Heart left ventricle (tissue), 16 donors: ENCODE measurements around the gene HOXD8. TPM values are rescaled to one million over a fixed set of nuclear protein-coding genes. Genes with fewer than 3 reads are reported as not detected.
A peak's percentile ranks its signal among the peaks of the same experiment; 100 is the strongest.

Experiments used
- ATAC-seq, 4 donors: fragments of 200-7000 bp; cut with Tn5 transposase; one replicate each; pipeline ENCODE4 v1.9.1; 2020 to 2022; ENCODE audit warnings: moderate library complexity in 4 of 4, mild to moderate bottlenecking in 3 of 4, moderate number of reproducible peaks in 1 of 4
- DNase-seq, 5 donors: peaks; one replicate each; pipeline ENCODE4 v3.0.0-alpha.2; 2020
- H3K27ac ChIP-seq, 12 donors: fragments of 200-600 bp; sonication (generic) in 4 of 12; one replicate each; pipeline versions ENCODE4 v1.5.0 to v1.8.0; 2016 to 2022; ENCODE audit warnings: mild to moderate bottlenecking in 2 of 12
- H3K27me3 ChIP-seq, 9 donors: fragments of 200-600 bp; sonication (generic) in 2 of 9; one replicate each; pipeline versions ENCODE4 v1.5.1 to v1.8.0; 2016 to 2022; ENCODE audit warnings: mild to moderate bottlenecking in 3 of 9
- H3K36me3 ChIP-seq, 9 donors: fragments of 200-600 bp; sonication (generic) in 2 of 9; one replicate each; pipeline versions ENCODE4 v1.5.0 to v1.8.0; 2018 to 2022; ENCODE audit warnings: mild to moderate bottlenecking in 2 of 9
- H3K4me1 ChIP-seq, 12 donors: fragments of 200-600 bp; sonication (generic) in 4 of 12; one replicate each; pipeline versions ENCODE4 v1.5.0 to v1.8.0; 2016 to 2022; ENCODE audit warnings: mild to moderate bottlenecking in 3 of 12
- H3K4me3 ChIP-seq, 12 donors: fragments of 200-600 bp; sonication (generic) in 4 of 12; one replicate each; pipeline versions ENCODE4 v1.5.0 to v1.8.0; 2017 to 2022; ENCODE audit warnings: mild to moderate bottlenecking in 9 of 12, moderate library complexity in 4 of 12
- H3K9me3 ChIP-seq, 12 donors: fragments of 200-600 bp; sonication (generic) in 4 of 12; one replicate each; pipeline versions ENCODE4 v1.5.0 to v1.8.0; 2016 to 2022; ENCODE audit warnings: mild to moderate bottlenecking in 1 of 12
- POLR2A ChIP-seq, 2 donors: fragments of 450-650 bp; IDR thresholded peaks; one replicate each; pipeline ENCODE4 v1.6.1; 2017; ENCODE audit warnings: antibody characterized with exemption in 2 of 2, mild to moderate bottlenecking in 2 of 2, moderate library complexity in 2 of 2
- WGBS, 4 donors: extraction: QIAGEN DNeasy Blood & Tissue Kit in 2 of 4; methylation state at CpG; one replicate each; pipeline versions ENCODE4 v1.1.5 to v1.1.7; 2013 to 2018; 5-methylcytosine and 5-hydroxymethylcytosine counted together
- intact Hi-C, 10 donors: fragments of 100-400 bp; cut with DNase I; formaldehyde crosslinking; loops; one replicate each; pipeline versions ENCODE4 v1.11.1 to v1.14.2; 2022
- polyA plus RNA-seq, 2 donors: library from polyadenylated mRNA; stranded (reverse); fragments of 200-250 nt; gene quantifications; one replicate each; pipeline ENCODE4 v1.2.3, GENCODE V29; 2013
- total RNA-seq, 9 donors: library from RNA; depleted of rRNA in 2 of 9; stranded (reverse); fragments of >200 nt in 2 of 9; fragmentation: NEBNext Ultra II Directional in 3 of 9; extraction: Animal tissue kit (Norgen Biotek cat#: 25700) in 3 of 9; gene quantifications; one replicate each; pipeline versions ENCODE4 v1.1.0 to v1.2.4, GENCODE V29; 2016 to 2023
- TF ChIP-seq, protein P1 (sequence below), 12 donors: fragments of 200-600 bp; sonication (generic) in 4 of 12; IDR thresholded peaks; one replicate each; pipeline versions ENCODE4 v1.5.0 to v1.8.0; 2018 to 2022; ENCODE audit warnings: antibody characterized with exemption in 12 of 12, mild to moderate bottlenecking in 5 of 12
- donor health status: ischemic (EF 13 %, LVEDD 7.1; RV severe dilation, severe dysfunction).
- donor health status: healthy with polysubstance abuse.
- donor health status: DM: no; HTN: yes; CAD: no.
- donor health status: DM: no; HTN: no; CAD: no.
- donor health status: ischemic (EF 25% LVEDD 6.9; RV normal size, moderate dysfunction).
- donor health status: ischemic (EF 25% LVEDD 5.7; RV mildly dilated, moderate dysfunction).
- donor health status: healthy.
- donor health status: DM: yes; HTN: yes; CAD: no.
- donor health status: ischemic (EF 35%, LVEDD 5.7; RV mildly dilated, moderate dysfunction).
- donor health status: nonischemic (EF 11% LVEDD 7.7; RV severe dilation, severe dysfunction).
- donor health status: DM: yes; HTN: yes; CAD: no.
- donor health status: PGD.
- donor health status: ischemic (EF 29% LVEDD 5.4; RV normal size, mild dysfunction).
- donor health status: nonischemic (EF 23%, LVEDD 6.1; RV moderate dilation, normal function).

The HOXD8 gene
- total and polyA plus RNA-seq, 11 donors = 0.21 to 1.8 (median 0.53) TPM

DNA sequence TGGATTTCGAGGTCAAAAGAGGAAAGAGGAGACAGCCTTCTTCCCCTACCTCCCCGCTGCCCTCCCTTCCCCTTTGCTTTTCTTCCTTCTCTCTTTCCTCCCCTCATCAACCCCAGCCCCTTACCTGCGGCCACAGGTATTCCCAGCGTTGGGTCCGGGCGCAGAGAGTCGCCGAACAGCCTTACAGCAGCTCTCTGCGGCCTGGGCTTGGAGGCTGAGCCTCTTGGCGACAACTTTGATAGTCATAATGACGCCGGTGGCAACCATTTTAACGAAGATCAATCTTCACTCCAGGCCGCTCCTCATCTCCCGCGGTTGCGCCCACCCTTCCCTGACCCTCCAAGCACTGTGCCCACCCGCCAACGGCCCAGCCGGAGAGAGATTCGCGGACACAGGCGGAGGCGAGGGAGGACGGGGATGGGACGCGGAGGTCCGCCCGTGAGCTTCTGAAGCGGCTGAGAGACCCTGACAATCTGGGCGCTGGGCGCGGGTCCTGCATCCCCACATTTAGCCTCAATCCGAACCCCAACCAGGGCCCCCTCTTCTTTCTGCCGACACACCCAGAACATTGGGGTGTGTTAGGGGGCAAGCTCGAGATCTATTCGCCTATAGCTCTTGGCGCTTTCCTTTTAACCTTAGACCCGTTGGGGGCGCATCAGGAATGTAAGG is 44.3 kb upstream of the HOXD8 start:
- Histone ChIP-seq H3K27me3 (peaks cover 92 to 100% (median 99%) of the 10 kb centered on the region in 9 donors), H3K9me3 (peaks cover 0 to 8% (median 0%) of the 10 kb centered on the region in 12 donors), H3K27ac (peak overlapping the region in 1 of 12 donors; percentile 84), H3K36me3 (no peaks in the 10 kb centered on the region), H3K4me1 (peaks cover 0 to 51% (median 17%) of the 10 kb centered on the region in 12 donors), H3K4me3 (no peak overlapping the region)
- DNase-seq = no peak
- TF ChIP-seq POLR2A (IDR thresholded peaks at IDR 0.05) = no peak
- TF ChIP-seq, protein P1, sequence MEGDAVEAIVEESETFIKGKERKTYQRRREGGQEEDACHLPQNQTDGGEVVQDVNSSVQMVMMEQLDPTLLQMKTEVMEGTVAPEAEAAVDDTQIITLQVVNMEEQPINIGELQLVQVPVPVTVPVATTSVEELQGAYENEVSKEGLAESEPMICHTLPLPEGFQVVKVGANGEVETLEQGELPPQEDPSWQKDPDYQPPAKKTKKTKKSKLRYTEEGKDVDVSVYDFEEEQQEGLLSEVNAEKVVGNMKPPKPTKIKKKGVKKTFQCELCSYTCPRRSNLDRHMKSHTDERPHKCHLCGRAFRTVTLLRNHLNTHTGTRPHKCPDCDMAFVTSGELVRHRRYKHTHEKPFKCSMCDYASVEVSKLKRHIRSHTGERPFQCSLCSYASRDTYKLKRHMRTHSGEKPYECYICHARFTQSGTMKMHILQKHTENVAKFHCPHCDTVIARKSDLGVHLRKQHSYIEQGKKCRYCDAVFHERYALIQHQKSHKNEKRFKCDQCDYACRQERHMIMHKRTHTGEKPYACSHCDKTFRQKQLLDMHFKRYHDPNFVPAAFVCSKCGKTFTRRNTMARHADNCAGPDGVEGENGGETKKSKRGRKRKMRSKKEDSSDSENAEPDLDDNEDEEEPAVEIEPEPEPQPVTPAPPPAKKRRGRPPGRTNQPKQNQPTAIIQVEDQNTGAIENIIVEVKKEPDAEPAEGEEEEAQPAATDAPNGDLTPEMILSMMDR (IDR thresholded peaks at IDR 0.05) = no peak
- intact Hi-C loops = loop anchor here in 8 of 10 donors (5.0 to 10.0 kb wide), 5 partner anchors 398 to 718 kb away; no protein-coding TSS in a partner anchor
- ATAC-seq = no peak
- 4 to 6% (median 5%) methylated on average over 40 of the region's 40 CpGs for WGBS, 4 donors

DNA sequence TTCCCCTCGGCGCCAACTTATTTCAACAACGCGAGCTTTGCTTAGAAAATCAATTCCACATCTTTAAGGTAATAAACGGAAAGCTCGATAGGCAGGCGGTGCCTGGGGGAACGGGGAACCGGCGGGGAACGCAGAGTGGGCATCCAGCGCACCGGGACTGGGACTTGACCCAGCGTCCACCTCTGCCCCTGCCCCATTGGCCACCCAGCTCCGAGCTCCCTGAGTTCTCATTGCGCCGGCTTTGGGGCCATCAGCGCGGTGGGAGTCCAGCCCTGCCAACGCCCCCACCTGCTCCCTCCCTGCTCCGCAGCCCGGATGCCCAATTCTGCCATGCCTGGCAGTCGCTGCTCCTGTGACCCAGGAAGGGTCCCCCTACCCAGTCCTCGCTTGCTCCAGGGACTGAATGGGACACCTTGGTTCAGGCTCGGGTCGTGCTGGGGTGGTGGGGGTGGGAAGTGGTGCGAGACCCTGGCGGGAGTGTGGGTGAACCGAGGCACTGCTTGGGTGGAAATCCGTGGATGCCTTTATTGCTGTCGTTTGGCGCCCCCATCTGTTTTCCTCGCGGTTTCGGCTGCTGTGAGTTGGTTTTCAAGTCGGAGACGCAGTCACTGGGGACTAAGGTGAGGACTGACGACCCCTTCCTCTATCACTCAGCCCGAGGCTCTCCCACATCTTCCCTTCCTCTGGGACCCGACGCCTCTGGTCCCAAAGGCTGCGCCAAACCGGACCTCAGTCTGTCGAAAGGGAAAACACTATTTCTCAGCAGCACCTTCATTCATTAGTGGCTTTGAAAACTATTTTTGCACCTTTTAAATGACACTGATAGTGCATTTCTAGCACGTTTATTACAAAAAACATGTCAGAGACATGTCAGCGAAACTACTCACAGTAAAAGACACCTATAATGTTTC is 43.4 kb upstream of the HOXD8 start:
- no peaks in the 10 kb centered on the region for H3K36me3 ChIP-seq
- intact Hi-C loops = loop anchor here (1.0 to 10.0 kb wide), 7 partner anchors 396 to 719 kb away; no protein-coding TSS in a partner anchor
- H3K4me3 ChIP-seq = peak overlapping the region in 1 of 12 donors; percentile 5
- H3K27me3 ChIP-seq = peaks cover 90 to 100% (median 99%) of the 10 kb centered on the region in 9 donors
- TF ChIP-seq POLR2A (IDR thresholded peaks at IDR 0.05) = no peak
- TF ChIP-seq, protein P1 (IDR thresholded peaks at IDR 0.05) = peak in 11 of 12 donors; percentile 14 to 57 (median 44)
- peaks cover 0 to 8% (median 0%) of the 10 kb centered on the region in 12 donors for H3K9me3 ChIP-seq
- 2 to 4% (median 3%) methylated on average over 39 to 46 of the region's 46 CpGs for WGBS, 4 donors
- H3K4me1 ChIP-seq = peaks cover 0 to 45% (median 15%) of the 10 kb centered on the region in 12 donors
- H3K27ac ChIP-seq = peak overlapping the region in 1 of 12 donors; percentile 84
- ATAC-seq (peak in 3 of 4 donors; percentile 38 to 63 (median 40)), DNase-seq (peak in 1 of 5 donors; percentile 69)

- intact Hi-C loops = loop anchor here (2.0 to 10.0 kb wide), 8 partner anchors 397 to 721 kb away; no protein-coding TSS in a partner anchor
- Histone ChIP-seq H3K4me1 (peaks cover 0 to 49% (median 15%) of the 10 kb centered on the region in 12 donors), H3K27ac (peak overlapping the region in 1 of 12 donors; percentile 86), H3K27me3 (peaks cover 88 to 100% (median 99%) of the 10 kb centered on the region in 9 donors), H3K4me3 (peak overlapping the region in 5 of 12 donors; percentile 7 to 36 (median 23)), H3K9me3 (no peaks in the 10 kb centered on the region), H3K36me3 (no peaks in the 10 kb centered on the region)
- DNase-seq (no peak), ATAC-seq (no peak)
- TF ChIP-seq, protein P1 (IDR thresholded peaks at IDR 0.05) = no peak
- TF ChIP-seq POLR2A (IDR thresholded peaks at IDR 0.05) = no peak
- WGBS, 4 donors = 32 to 43% (median 33%) methylated on average over 21 to 29 of the region's 29 CpGs
Measured at GRCh38 chr2:176087330-176088047, 42.0 kb upstream of the HOXD8 start.
